Neural progenitor cell (in vitro differentiated cells): ENCODE results near the gene SYNM. TPM values are rescaled to one million over a fixed set of nuclear protein-coding genes. Genes with fewer than 3 reads are reported as not detected.
A peak's percentile ranks its signal among the peaks of the same experiment; 100 is the strongest.

Source experiments
- DNase-seq: peaks from one replicate; pipeline ENCODE4 v3.0.0-alpha.2; 2016; ENCODE audit warnings: low spot score
- H2AFZ ChIP-seq: fragments of 200-600 bp; sonication (generic); replicated peaks from 2 replicates; pipeline ENCODE4 v1.6.1; 2016; ENCODE audit warnings: antibody characterized with exemption
- H3F3A ChIP-seq: fragments of 200-600 bp; sonication (generic); 2 replicates; pipeline ENCODE4 v1.6.1; 2016; ENCODE audit warnings: antibody characterized with exemption, low read depth
- H3K27ac ChIP-seq: fragments of 200-600 bp; sonication (generic); 2 replicates; pipeline ENCODE4 v1.5.1; 2016; ENCODE audit warnings: mild to moderate bottlenecking
- H3K27me3 ChIP-seq: fragments of 200-600 bp; sonication (generic); 2 replicates; pipeline ENCODE4 v1.6.1; 2016; ENCODE audit warnings: mild to moderate bottlenecking, moderate library complexity
- H3K36me3 ChIP-seq: fragments of 200-600 bp; sonication (generic); 2 replicates; pipeline ENCODE4 v1.5.1; 2016
- H3K4me1 ChIP-seq: fragments of 200-600 bp; sonication (generic); 2 replicates; pipeline ENCODE4 v1.6.1; 2016; ENCODE audit warnings: mixed run types
- H3K4me2 ChIP-seq: fragments of 200-600 bp; sonication (generic); 2 replicates; pipeline ENCODE4 v1.6.1; 2016
- H3K4me3 ChIP-seq: fragments of 200-600 bp; sonication (generic); 2 replicates; pipeline ENCODE4 v1.5.1; 2016
- H3K79me2 ChIP-seq: fragments of 200-600 bp; sonication (generic); 2 replicates; pipeline ENCODE4 v1.6.1; 2016; ENCODE audit warnings: low read depth
- H3K9ac ChIP-seq: fragments of 200-600 bp; sonication (generic); 2 replicates; pipeline ENCODE4 v1.6.1; 2016
- H3K9me3 ChIP-seq: fragments of 200-600 bp; sonication (generic); 2 replicates; pipeline ENCODE4 v1.5.1; 2016; ENCODE audit warnings: low read depth
- H4K20me1 ChIP-seq: fragments of 200-600 bp; sonication (generic); 2 replicates; pipeline ENCODE4 v1.6.1; 2016; ENCODE audit warnings: low read depth
- H3K27ac Mint-ChIP-seq: 3 replicates; pipeline ENCODE4 v1.8.0; 2021; ENCODE audit warnings: mixed read lengths
- H3K27me3 Mint-ChIP-seq: 2 replicates; pipeline ENCODE4 v1.8.0; 2022; ENCODE audit warnings: low read depth, mild to moderate bottlenecking, inconsistent platforms, moderate library complexity, mixed read lengths; ENCODE audit not compliant: insufficient read depth
- H3K36me3 Mint-ChIP-seq: 3 replicates; pipeline ENCODE4 v1.8.0; 2021; ENCODE audit warnings: mixed read lengths
- H3K4me1 Mint-ChIP-seq: 3 replicates; pipeline ENCODE4 v1.8.0; 2021; ENCODE audit warnings: mixed read lengths
- H3K4me3 Mint-ChIP-seq: 3 replicates; pipeline ENCODE4 v1.8.0; 2021; ENCODE audit warnings: mild to moderate bottlenecking, moderate library complexity, mixed read lengths
- H3K9me3 Mint-ChIP-seq: 3 replicates; pipeline ENCODE4 v1.8.0; 2020; ENCODE audit warnings: mixed read lengths
- CTCF ChIP-seq: fragments of 200-600 bp; sonication (generic); IDR thresholded peaks from 2 replicates; pipeline ENCODE4 v1.5.1; 2017; ENCODE audit warnings: antibody characterized with exemption, mild to moderate bottlenecking
- EZH2 ChIP-seq: fragments of 200-600 bp; sonication (generic); IDR thresholded peaks from 2 replicates; pipeline ENCODE4 v1.6.1; 2017; ENCODE audit warnings: antibody characterized with exemption, mild to moderate bottlenecking, moderate library complexity
- EZH2phosphoT487 ChIP-seq: fragments of 200-600 bp; sonication (generic); IDR thresholded peaks from 2 replicates; pipeline ENCODE4 v1.6.1; 2017; ENCODE audit warnings: antibody characterized with exemption
- total RNA-seq: library from RNA; depleted of rRNA; stranded (reverse); fragments of >200 nt; gene quantifications from 2 replicates; pipeline ENCODE4 v1.2.3, GENCODE V29; 2015; ENCODE audit warnings: low replicate concordance

Gene SYNM
- total RNA-seq, 1 donor from 2014 or later: 0.97 TPM

GRCh38 chr15:99168601-99169580, 64.0 kb downstream of the SYNM start:
- no peak overlapping the region for H3K4me3 ChIP-seq
- H3K36me3 Mint-ChIP-seq: peaks cover 15% of the 10 kb centered on the region
- H3K9ac ChIP-seq: no peak overlapping the region
- H3K27me3 ChIP-seq: no peaks in the 10 kb centered on the region
- no peak overlapping the region for H3K4me2 ChIP-seq
- TF ChIP-seq CTCF (no peak), EZH2phosphoT487 (no peak), EZH2 (no peak)
- no peaks in the 10 kb centered on the region for H3F3A ChIP-seq
- no peaks in the 10 kb centered on the region for H3K79me2 ChIP-seq
- no peaks in the 10 kb centered on the region for H3K9me3 Mint-ChIP-seq
- DNase-seq: no peak
- H3K27ac Mint-ChIP-seq: peak overlapping the region; percentile 17
- no peaks in the 10 kb centered on the region for H3K9me3 ChIP-seq
- H3K27me3 Mint-ChIP-seq: peaks cover 3% of the 10 kb centered on the region
- H3K4me1 ChIP-seq: no peaks in the 10 kb centered on the region
- H3K36me3 ChIP-seq: no peaks in the 10 kb centered on the region
- H2AFZ ChIP-seq: no peak overlapping the region
- H3K27ac ChIP-seq: no peak overlapping the region
- H3K4me1 Mint-ChIP-seq: no peaks in the 10 kb centered on the region
- H3K4me3 Mint-ChIP-seq: no peak overlapping the region
- no peaks in the 10 kb centered on the region for H4K20me1 ChIP-seq

- H3K4me1 Mint-ChIP-seq: no peaks in the 10 kb centered on the region
- Histone ChIP-seq H3K36me3 (no peaks in the 10 kb centered on the region), H3K4me2 (no peak overlapping the region), H3K27ac (no peak overlapping the region), H3K79me2 (no peaks in the 10 kb centered on the region), H3K4me1 (no peaks in the 10 kb centered on the region), H3F3A (no peaks in the 10 kb centered on the region), H3K9me3 (no peaks in the 10 kb centered on the region), H3K4me3 (no peak overlapping the region), H3K27me3 (no peaks in the 10 kb centered on the region), H3K9ac (no peak overlapping the region), H4K20me1 (no peaks in the 10 kb centered on the region), H2AFZ (no peak overlapping the region)
- no peak overlapping the region for H3K27ac Mint-ChIP-seq
- DNase-seq: no peak
- H3K4me3 Mint-ChIP-seq: no peak overlapping the region
- H3K27me3 Mint-ChIP-seq: peaks cover 3% of the 10 kb centered on the region
- peaks cover 16% of the 10 kb centered on the region for H3K36me3 Mint-ChIP-seq
- H3K9me3 Mint-ChIP-seq: no peaks in the 10 kb centered on the region
- TF ChIP-seq CTCF (no peak), EZH2phosphoT487 (no peak), EZH2 (no peak)
These were observed 65.0 kb downstream of the SYNM start for GRCh38 chr15:99169769-99170311.

- DNase-seq: no peak
- no peaks in the 10 kb centered on the region for H4K20me1 ChIP-seq
- H2AFZ ChIP-seq: no peak overlapping the region
- no peak overlapping the region for H3K27ac ChIP-seq
- Mint-ChIP-seq H3K27ac (no peak overlapping the region), H3K9me3 (no peaks in the 10 kb centered on the region), H3K4me3 (no peak overlapping the region), H3K36me3 (peaks cover 16% of the 10 kb centered on the region), H3K4me1 (no peaks in the 10 kb centered on the region), H3K27me3 (no peaks in the 10 kb centered on the region)
- H3K27me3 ChIP-seq: no peaks in the 10 kb centered on the region
- no peak overlapping the region for H3K4me2 ChIP-seq
- H3K79me2 ChIP-seq: no peaks in the 10 kb centered on the region
- H3K36me3 ChIP-seq: no peaks in the 10 kb centered on the region
- H3K4me1 ChIP-seq: no peaks in the 10 kb centered on the region
- no peak for TF ChIP-seq EZH2
- TF ChIP-seq CTCF: no peak
- no peak for TF ChIP-seq EZH2phosphoT487
- no peak overlapping the region for H3K9ac ChIP-seq
- no peaks in the 10 kb centered on the region for H3K9me3 ChIP-seq
- no peaks in the 10 kb centered on the region for H3F3A ChIP-seq
- no peak overlapping the region for H3K4me3 ChIP-seq
These were observed 65.7 kb downstream of the SYNM start for GRCh38 chr15:99170476-99171065.
